Tibial nerve (tissue), 4 donors: ENCODE results near the gene NEXN. TPM values are rescaled to one million over a fixed set of nuclear protein-coding genes. Genes with fewer than 3 reads are reported as not detected.

Experiments
- DNase-seq, 2 donors: peaks; one replicate each; pipeline ENCODE4 v3.0.0-alpha.2; 2019; ENCODE audit warnings: low spot score in 2 of 2
- H3K27ac ChIP-seq, 4 donors: fragments of 200-600 bp; sonication (generic) in 3 of 4; one replicate each; pipeline ENCODE4 v1.5.1; 2017 to 2019; ENCODE audit warnings: mild to moderate bottlenecking in 1 of 4
- H3K27me3 ChIP-seq, 2 donors: fragments of 200-600 bp; sonication (generic) in 1 of 2; one replicate each; pipeline versions ENCODE4 v1.5.1 to v1.6.0; 2017 to 2019
- H3K36me3 ChIP-seq, 3 donors: fragments of 200-600 bp; sonication (generic); one replicate each; pipeline ENCODE4 v1.5.1; 2018 to 2019
- H3K4me1 ChIP-seq, 4 donors: fragments of 200-600 bp; sonication (generic) in 3 of 4; one replicate each; pipeline ENCODE4 v1.5.1; 2017 to 2019
- H3K4me3 ChIP-seq, 4 donors: fragments of 200-600 bp; sonication (generic) in 3 of 4; one replicate each; pipeline ENCODE4 v1.5.1; 2017 to 2019; ENCODE audit warnings: mild to moderate bottlenecking in 1 of 4, moderate library complexity in 1 of 4
- H3K9me3 ChIP-seq, 4 donors: fragments of 200-600 bp; sonication (generic) in 3 of 4; one replicate each; pipeline ENCODE4 v1.5.1; 2017 to 2019
- EP300 ChIP-seq, 2 donors: sonication (generic); formaldehyde crosslinking; IDR thresholded peaks; one replicate each; pipeline ENCODE4 v1.6.1; 2017; ENCODE audit warnings: antibody characterized with exemption in 2 of 2, mild to moderate bottlenecking in 1 of 2
- POLR2A ChIP-seq, 2 donors: fragments of 450-650 bp; IDR thresholded peaks; one replicate each; pipeline ENCODE4 v1.6.1; 2017; ENCODE audit warnings: antibody characterized with exemption in 2 of 2, mild to moderate bottlenecking in 2 of 2, moderate library complexity in 2 of 2
- WGBS, 2 donors: methylation state at CpG; one replicate each; pipeline ENCODE4 v1.1.5; 2018; 5-methylcytosine and 5-hydroxymethylcytosine counted together
- total RNA-seq, 4 donors: library from RNA; depleted of rRNA; stranded (reverse); fragments of >200 nt; gene quantifications; one replicate each; pipeline ENCODE4 v1.1.0, GENCODE V29; 2016
- TF ChIP-seq, protein P1 (sequence below), 5 experiments: fragments of 200-600 bp in 3 of 5; fragments of 450-650 bp in 2 of 5; sonication (generic) in 3 of 5; IDR thresholded peaks; one replicate each; pipeline ENCODE4 v1.5.1; 2016 to 2019; ENCODE audit warnings: antibody characterized with exemption in 5 of 5, mild to moderate bottlenecking in 3 of 5, moderate library complexity in 2 of 5

Gene NEXN
- total RNA-seq, 4 donors from 2014 or later = 18.0 to 22.8 (median 20.5) TPM

DNA sequence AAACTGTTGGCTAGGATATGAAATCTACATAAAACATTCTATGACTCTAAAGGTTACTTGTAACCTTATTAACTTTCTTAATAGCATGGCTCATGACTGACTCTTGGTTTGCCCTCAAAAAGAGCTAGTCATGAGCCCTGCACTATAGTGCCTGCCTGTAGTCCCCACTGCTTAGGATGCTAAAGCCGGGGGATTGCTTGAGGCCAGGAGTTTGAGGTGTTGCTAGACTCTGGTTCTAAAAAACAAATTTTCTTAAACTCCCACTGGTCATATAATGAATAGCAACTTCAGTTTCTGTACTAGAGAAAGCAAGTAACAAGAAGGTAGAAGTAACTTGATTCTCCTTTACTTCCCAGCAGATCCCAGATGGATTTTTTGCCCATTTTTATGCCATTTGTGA lies 15.8 kb upstream of the NEXN start:
- no peak overlapping the region for H3K27ac ChIP-seq
- TF ChIP-seq EP300 (IDR thresholded peaks at IDR 0.05) = no peak
- TF ChIP-seq POLR2A (IDR thresholded peaks at IDR 0.05) = no peak
- TF ChIP-seq, protein P1, sequence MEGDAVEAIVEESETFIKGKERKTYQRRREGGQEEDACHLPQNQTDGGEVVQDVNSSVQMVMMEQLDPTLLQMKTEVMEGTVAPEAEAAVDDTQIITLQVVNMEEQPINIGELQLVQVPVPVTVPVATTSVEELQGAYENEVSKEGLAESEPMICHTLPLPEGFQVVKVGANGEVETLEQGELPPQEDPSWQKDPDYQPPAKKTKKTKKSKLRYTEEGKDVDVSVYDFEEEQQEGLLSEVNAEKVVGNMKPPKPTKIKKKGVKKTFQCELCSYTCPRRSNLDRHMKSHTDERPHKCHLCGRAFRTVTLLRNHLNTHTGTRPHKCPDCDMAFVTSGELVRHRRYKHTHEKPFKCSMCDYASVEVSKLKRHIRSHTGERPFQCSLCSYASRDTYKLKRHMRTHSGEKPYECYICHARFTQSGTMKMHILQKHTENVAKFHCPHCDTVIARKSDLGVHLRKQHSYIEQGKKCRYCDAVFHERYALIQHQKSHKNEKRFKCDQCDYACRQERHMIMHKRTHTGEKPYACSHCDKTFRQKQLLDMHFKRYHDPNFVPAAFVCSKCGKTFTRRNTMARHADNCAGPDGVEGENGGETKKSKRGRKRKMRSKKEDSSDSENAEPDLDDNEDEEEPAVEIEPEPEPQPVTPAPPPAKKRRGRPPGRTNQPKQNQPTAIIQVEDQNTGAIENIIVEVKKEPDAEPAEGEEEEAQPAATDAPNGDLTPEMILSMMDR (IDR thresholded peaks at IDR 0.05) = no peak
- H3K4me3 ChIP-seq = no peak overlapping the region
- H3K27me3 ChIP-seq = no peaks in the 10 kb centered on the region
- no peaks in the 10 kb centered on the region for H3K9me3 ChIP-seq
- H3K4me1 ChIP-seq = no peaks in the 10 kb centered on the region
- no peak for DNase-seq
- H3K36me3 ChIP-seq = peaks cover 0 to 37% (median 0%) of the 10 kb centered on the region in 3 donors
- 70 to 72% methylated on average over 1 of the region's 1 CpG for WGBS, 2 donors

- Histone ChIP-seq H3K27ac (no peak overlapping the region), H3K4me1 (no peaks in the 10 kb centered on the region), H3K36me3 (peaks cover 0 to 29% (median 0%) of the 10 kb centered on the region in 3 donors), H3K27me3 (no peaks in the 10 kb centered on the region), H3K4me3 (no peak overlapping the region), H3K9me3 (no peaks in the 10 kb centered on the region)
- no peak for DNase-seq
- WGBS, 2 donors = 38 to 97% methylated on average over 1 of the region's 1 CpG
- TF ChIP-seq, protein P1 (IDR thresholded peaks at IDR 0.05) = no peak
- TF ChIP-seq POLR2A (IDR thresholded peaks at IDR 0.05) = no peak
- no peak for TF ChIP-seq EP300 (IDR thresholded peaks at IDR 0.05)
These were observed 15.0 kb upstream of the NEXN start for GRCh38 chr1:77873461-77873860.

DNA sequence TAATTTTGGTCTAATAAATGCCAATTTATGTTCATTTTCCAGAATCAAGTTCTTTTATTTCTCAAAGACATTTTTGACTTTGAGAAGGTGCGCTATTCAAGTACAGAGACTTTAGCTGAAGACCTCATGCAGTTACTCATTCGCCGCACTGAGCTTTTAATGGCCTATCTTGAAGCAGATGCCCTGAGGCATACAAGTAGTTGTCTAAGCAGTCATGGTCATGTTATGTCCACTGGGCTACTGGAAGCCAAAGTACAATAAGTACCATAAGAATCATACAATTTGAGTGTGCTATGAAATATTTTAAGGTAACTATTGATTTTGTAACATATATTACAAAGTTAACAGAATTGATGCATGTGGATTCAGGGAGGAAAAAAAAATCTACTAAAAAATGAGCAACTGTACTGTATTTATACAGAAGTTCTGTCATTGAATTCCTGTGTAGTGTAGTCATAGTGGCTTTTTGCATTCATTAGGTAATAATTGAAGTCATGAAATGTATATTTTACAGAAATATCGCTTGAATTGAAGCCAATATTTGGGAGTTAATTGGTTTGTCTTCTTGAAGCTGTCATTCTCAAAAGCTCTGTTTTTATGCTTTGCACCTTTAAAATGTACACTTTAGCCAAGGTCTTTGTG lies 13.5 kb upstream of the NEXN start:
- Histone ChIP-seq H3K27me3 (no peaks in the 10 kb centered on the region), H3K4me3 (no peak overlapping the region), H3K27ac (no peak overlapping the region), H3K9me3 (no peaks in the 10 kb centered on the region), H3K36me3 (peaks cover 0 to 28% (median 0%) of the 10 kb centered on the region in 3 donors), H3K4me1 (no peaks in the 10 kb centered on the region)
- TF ChIP-seq EP300 (IDR thresholded peaks at IDR 0.05) (no peak), POLR2A (IDR thresholded peaks at IDR 0.05) (no peak)
- TF ChIP-seq, protein P1 (IDR thresholded peaks at IDR 0.05) = no peak
- 90 to 94% methylated on average over 4 of the region's 4 CpGs for WGBS, 2 donors
- no peak for DNase-seq

GRCh38 chr1:77876884-77877283 lies 11.5 kb upstream of the NEXN start:
- Histone ChIP-seq H3K27ac (no peak overlapping the region), H3K27me3 (no peaks in the 10 kb centered on the region), H3K4me3 (no peak overlapping the region), H3K4me1 (no peaks in the 10 kb centered on the region), H3K36me3 (peaks cover 0 to 37% (median 0%) of the 10 kb centered on the region in 3 donors), H3K9me3 (no peaks in the 10 kb centered on the region)
- WGBS, 2 donors = 89 to 91% methylated on average over 4 of the region's 4 CpGs
- no peak for DNase-seq
- TF ChIP-seq, protein P1 (IDR thresholded peaks at IDR 0.05) = no peak
- TF ChIP-seq EP300 (IDR thresholded peaks at IDR 0.05) (no peak), POLR2A (IDR thresholded peaks at IDR 0.05) (no peak)

GRCh38 chr1:77881061-77881460 lies 7.4 kb upstream of the NEXN start:
- no peak for TF ChIP-seq EP300 (IDR thresholded peaks at IDR 0.05)
- TF ChIP-seq POLR2A (IDR thresholded peaks at IDR 0.05) = no peak
- TF ChIP-seq, protein P1 (IDR thresholded peaks at IDR 0.05) = no peak
- H3K4me1 ChIP-seq = no peaks in the 10 kb centered on the region
- no peak overlapping the region for H3K4me3 ChIP-seq
- no peak for DNase-seq
- H3K9me3 ChIP-seq = no peaks in the 10 kb centered on the region
- H3K36me3 ChIP-seq = peaks cover 0 to 18% (median 0%) of the 10 kb centered on the region in 3 donors
- H3K27ac ChIP-seq = no peak overlapping the region
- 95 to 97% methylated on average over 1 of the region's 1 CpG for WGBS, 2 donors
- H3K27me3 ChIP-seq = no peaks in the 10 kb centered on the region
